Measurements from ENCODE around the gene STX11.

Gene STX11

GRCh38 chr6:144104898-144105487 is 45.3 kb upstream of the STX11 start:
- TF ChIP-seq RAD21 (IDR thresholded peaks at IDR 0.05; ENCODE audit: low read depth) (peak; percentile 94), TAF1 (IDR thresholded peaks at IDR 0.05; ENCODE audit: low read depth) (no peak)

GRCh38 chr6:144106206-144106605 is 44.1 kb upstream of the STX11 start:
- TF ChIP-seq YY1 (IDR thresholded peaks at IDR 0.05; ENCODE audit: low read depth) (no peak), CEBPB (IDR thresholded peaks at IDR 0.05) (no peak), EP300 (IDR thresholded peaks at IDR 0.05; ENCODE audit: borderline replicate concordance) (peak; percentile 37; the same call in 1 of the 2 replicates), TCF12 (IDR thresholded peaks at IDR 0.05; ENCODE audit: low read depth) (no peak), TAF1 (IDR thresholded peaks at IDR 0.05; ENCODE audit: low read depth) (no peak), TEAD4 (IDR thresholded peaks at IDR 0.05) (peak; percentile 99), ZBTB7A (IDR thresholded peaks at IDR 0.05; ENCODE audit: low read depth) (no peak), FOXM1 (IDR thresholded peaks at IDR 0.05; ENCODE audit: borderline replicate concordance, low read depth) (no peak), NFIC (IDR thresholded peaks at IDR 0.05) (peak; percentile 47), CREB1 (IDR thresholded peaks at IDR 0.05; ENCODE audit: low read depth) (no peak), REST (IDR thresholded peaks at IDR 0.05; ENCODE audit: low read depth) (no peak), EGR1 (IDR thresholded peaks at IDR 0.05) (no peak), RAD21 (IDR thresholded peaks at IDR 0.05; ENCODE audit: low read depth) (peak; percentile 21; the same call in 1 of the 2 replicates)
- TF ChIP-seq, protein P1, sequence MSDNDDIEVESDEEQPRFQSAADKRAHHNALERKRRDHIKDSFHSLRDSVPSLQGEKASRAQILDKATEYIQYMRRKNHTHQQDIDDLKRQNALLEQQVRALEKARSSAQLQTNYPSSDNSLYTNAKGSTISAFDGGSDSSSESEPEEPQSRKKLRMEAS (IDR thresholded peaks at IDR 0.05), result peak; percentile 68
- TF ChIP-seq, protein P2, sequence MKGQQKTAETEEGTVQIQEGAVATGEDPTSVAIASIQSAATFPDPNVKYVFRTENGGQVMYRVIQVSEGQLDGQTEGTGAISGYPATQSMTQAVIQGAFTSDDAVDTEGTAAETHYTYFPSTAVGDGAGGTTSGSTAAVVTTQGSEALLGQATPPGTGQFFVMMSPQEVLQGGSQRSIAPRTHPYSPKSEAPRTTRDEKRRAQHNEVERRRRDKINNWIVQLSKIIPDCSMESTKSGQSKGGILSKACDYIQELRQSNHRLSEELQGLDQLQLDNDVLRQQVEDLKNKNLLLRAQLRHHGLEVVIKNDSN (IDR thresholded peaks at IDR 0.05), result no peak

DNA sequence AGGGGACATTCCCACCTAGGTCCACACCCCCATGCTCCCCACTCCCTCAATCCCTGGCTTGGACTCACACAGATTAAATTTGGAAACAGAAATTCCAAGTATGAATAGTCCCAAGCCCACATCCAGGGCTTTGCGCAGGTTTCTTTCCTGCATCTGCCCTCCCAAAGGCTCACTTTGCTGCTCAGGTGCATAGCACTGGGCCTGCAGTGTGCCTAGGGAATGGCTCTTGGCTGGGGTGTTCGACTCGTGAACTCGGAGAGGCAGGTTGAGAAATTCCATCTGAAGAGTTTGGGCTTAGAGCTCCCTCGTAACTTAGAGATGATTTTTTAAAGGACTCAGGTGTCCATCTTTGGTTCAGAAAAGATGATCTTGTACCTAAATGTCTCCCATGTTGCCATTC is 40.1 kb upstream of the STX11 start:
- no peak for TF ChIP-seq NFIC (IDR thresholded peaks at IDR 0.05)
- TF ChIP-seq FOXM1 (IDR thresholded peaks at IDR 0.05; ENCODE audit: borderline replicate concordance, low read depth), result no peak
- no peak for TF ChIP-seq YY1 (IDR thresholded peaks at IDR 0.05; ENCODE audit: low read depth)
- TF ChIP-seq TEAD4 (IDR thresholded peaks at IDR 0.05), result no peak
- no peak for TF ChIP-seq TAF1 (IDR thresholded peaks at IDR 0.05; ENCODE audit: low read depth)
- TF ChIP-seq CREB1 (IDR thresholded peaks at IDR 0.05; ENCODE audit: low read depth), result no peak

DNA sequence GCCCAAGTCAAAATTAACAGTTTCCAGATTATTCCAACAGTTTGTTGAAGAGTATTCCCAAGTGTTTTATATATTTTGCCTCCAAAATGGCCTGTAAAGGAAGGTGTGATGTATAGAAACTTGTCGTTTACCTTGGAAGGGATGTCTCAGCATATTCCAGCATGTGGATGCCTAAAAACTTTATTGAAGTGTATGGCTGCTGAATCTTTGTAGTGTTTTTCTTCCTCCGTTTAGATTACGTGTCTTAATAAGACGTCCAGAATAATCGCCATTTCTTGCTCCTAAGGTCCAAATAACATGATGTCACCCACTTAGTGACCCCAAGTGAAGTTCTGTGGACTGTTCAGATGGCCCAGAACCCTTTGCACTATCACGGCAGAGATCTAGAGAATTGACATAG is 37.0 kb upstream of the STX11 start:
- TF ChIP-seq TAF1 (IDR thresholded peaks at IDR 0.05; ENCODE audit: low read depth), result no peak
- no peak for TF ChIP-seq EP300 (IDR thresholded peaks at IDR 0.05; ENCODE audit: borderline replicate concordance)
- no peak for TF ChIP-seq CEBPB (IDR thresholded peaks at IDR 0.05)
- TF ChIP-seq REST (IDR thresholded peaks at IDR 0.05; ENCODE audit: low read depth), result no peak
- no peak for TF ChIP-seq TEAD4 (IDR thresholded peaks at IDR 0.05)
- TF ChIP-seq FOXM1 (IDR thresholded peaks at IDR 0.05; ENCODE audit: borderline replicate concordance, low read depth), result no peak
- TF ChIP-seq, protein P1 (IDR thresholded peaks at IDR 0.05), result no peak
- no peak for TF ChIP-seq RAD21 (IDR thresholded peaks at IDR 0.05; ENCODE audit: low read depth)
- TF ChIP-seq YY1 (IDR thresholded peaks at IDR 0.05; ENCODE audit: low read depth), result no peak
- TF ChIP-seq NFIC (IDR thresholded peaks at IDR 0.05), result no peak
- TF ChIP-seq EGR1 (IDR thresholded peaks at IDR 0.05), result no peak
- no peak for TF ChIP-seq ZBTB7A (IDR thresholded peaks at IDR 0.05; ENCODE audit: low read depth)
- TF ChIP-seq, protein P2 (IDR thresholded peaks at IDR 0.05), result no peak
- no peak for TF ChIP-seq CREB1 (IDR thresholded peaks at IDR 0.05; ENCODE audit: low read depth)
- TF ChIP-seq TCF12 (IDR thresholded peaks at IDR 0.05; ENCODE audit: low read depth), result no peak

DNA sequence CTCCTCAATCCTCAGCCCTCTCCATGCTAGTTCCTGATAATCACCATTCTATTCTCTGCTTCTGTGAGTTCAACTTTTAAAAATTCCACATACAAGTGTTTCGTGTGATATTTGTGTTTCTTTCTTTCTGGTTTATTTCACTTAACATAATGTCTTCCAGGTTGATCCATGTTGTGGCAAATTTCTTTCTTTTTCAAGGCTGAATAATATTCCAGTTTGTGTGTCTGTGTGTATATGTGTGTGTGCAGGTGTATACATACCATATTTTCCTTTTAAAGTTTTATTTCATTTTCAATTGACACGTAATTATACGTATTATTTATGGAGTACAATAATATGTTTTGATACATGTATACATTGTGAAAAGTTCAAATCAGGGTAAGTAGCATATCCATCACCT is 35.1 kb upstream of the STX11 start:
- TF ChIP-seq REST (IDR thresholded peaks at IDR 0.05; ENCODE audit: low read depth), result no peak
- TF ChIP-seq, protein P2 (IDR thresholded peaks at IDR 0.05), result no peak
- TF ChIP-seq, protein P1 (IDR thresholded peaks at IDR 0.05), result no peak
- TF ChIP-seq CREB1 (IDR thresholded peaks at IDR 0.05; ENCODE audit: low read depth), result no peak
- TF ChIP-seq TCF12 (IDR thresholded peaks at IDR 0.05; ENCODE audit: low read depth), result no peak
- TF ChIP-seq ZBTB7A (IDR thresholded peaks at IDR 0.05; ENCODE audit: low read depth), result no peak
- TF ChIP-seq FOXM1 (IDR thresholded peaks at IDR 0.05; ENCODE audit: borderline replicate concordance, low read depth), result no peak
- TF ChIP-seq TAF1 (IDR thresholded peaks at IDR 0.05; ENCODE audit: low read depth), result no peak
- TF ChIP-seq EGR1 (IDR thresholded peaks at IDR 0.05), result no peak
- TF ChIP-seq CEBPB (IDR thresholded peaks at IDR 0.05), result no peak
- TF ChIP-seq TEAD4 (IDR thresholded peaks at IDR 0.05), result no peak
- TF ChIP-seq RAD21 (IDR thresholded peaks at IDR 0.05; ENCODE audit: low read depth), result no peak
